ENCODE data around the gene APBA2.
"Not testable (repeated sequence)": the region's sequence is repeated elsewhere in the genome, so short reads cannot be mapped to it uniquely, and the experiment has no call there.

Gene APBA2

DNA sequence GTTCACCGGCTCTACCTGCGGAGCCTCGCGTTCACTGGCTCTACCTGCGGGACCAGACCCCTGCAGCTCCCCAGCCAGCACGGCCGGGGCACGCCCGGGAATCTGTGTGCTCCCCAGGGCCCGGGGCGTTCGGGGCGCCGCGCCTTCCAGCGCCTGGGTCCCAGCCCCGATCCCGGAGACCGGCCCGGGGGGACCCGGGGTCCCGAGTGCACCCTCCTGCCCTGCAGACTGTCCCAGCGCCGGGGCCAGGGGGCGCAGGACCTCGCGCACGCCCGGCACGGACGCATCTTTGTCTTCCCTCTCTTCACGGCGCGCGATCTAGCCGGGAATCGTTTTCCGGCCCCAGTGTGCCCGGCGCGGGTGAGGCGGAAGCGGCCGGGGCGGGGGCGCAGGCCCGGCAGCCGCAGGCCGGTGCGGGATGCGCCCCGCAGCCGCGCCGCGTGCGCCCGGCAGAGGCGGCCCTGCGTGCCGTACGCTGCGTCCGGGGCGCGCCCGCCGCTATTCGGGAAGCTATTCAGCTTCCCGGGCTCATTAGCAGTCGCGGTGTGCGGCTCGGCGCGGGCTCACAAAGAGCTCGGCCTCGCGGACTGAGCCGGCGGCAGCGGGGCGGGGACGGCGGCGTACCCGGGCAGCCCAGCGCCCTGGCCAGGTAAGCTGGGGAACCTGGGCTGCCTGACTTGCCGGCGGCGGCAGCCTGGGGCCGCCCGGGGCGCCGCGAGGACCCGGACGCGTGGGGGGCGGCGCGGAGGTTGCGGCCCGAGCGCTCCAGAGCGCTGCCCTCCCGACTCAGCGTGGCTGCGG lies at the start of gene APBA2:
Gene APBA2, plus strand, starts transcription at position 345 of the 801 bp plus-strand sequence. CDS start 167,911 bp downstream, outside the sequence.
- peaks cover 12% of the 10 kb centered on the region for H3K4me1 ChIP-seq (ENCODE audit: insufficient read depth, low read length)
- no peaks in the 10 kb centered on the region for H3K79me2 ChIP-seq (ENCODE audit: insufficient read depth, low read length)
- no peak within 1 kb of the TSS for H2AFZ ChIP-seq (ENCODE audit: low read depth, low read length)
- no peaks in the 10 kb centered on the region for H3K9me3 ChIP-seq (ENCODE audit: insufficient read depth, low read length, severe bottlenecking)
- H3K27me3 ChIP-seq (ENCODE audit: insufficient read depth, low read length, poor library complexity), result no peaks in the 10 kb centered on the region
- ATAC-seq (ENCODE audit: insufficient read depth, low read depth) (no peak), DNase-seq (no peak)
- H3K36me3 ChIP-seq (ENCODE audit: insufficient read depth, low read length), result no peaks in the 10 kb centered on the region
- TF ChIP-seq EZH2 (IDR thresholded peaks at IDR 0.05; ENCODE audit: borderline replicate concordance, low read depth, low read length, severe bottlenecking), result no peak
- TF ChIP-seq, protein P1, sequence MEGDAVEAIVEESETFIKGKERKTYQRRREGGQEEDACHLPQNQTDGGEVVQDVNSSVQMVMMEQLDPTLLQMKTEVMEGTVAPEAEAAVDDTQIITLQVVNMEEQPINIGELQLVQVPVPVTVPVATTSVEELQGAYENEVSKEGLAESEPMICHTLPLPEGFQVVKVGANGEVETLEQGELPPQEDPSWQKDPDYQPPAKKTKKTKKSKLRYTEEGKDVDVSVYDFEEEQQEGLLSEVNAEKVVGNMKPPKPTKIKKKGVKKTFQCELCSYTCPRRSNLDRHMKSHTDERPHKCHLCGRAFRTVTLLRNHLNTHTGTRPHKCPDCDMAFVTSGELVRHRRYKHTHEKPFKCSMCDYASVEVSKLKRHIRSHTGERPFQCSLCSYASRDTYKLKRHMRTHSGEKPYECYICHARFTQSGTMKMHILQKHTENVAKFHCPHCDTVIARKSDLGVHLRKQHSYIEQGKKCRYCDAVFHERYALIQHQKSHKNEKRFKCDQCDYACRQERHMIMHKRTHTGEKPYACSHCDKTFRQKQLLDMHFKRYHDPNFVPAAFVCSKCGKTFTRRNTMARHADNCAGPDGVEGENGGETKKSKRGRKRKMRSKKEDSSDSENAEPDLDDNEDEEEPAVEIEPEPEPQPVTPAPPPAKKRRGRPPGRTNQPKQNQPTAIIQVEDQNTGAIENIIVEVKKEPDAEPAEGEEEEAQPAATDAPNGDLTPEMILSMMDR (IDR thresholded peaks at IDR 0.05; ENCODE audit: borderline replicate concordance, extremely low read depth, low read length, poor library complexity, severe bottlenecking), result no peak
- no peak within 1 kb of the TSS for H3K27ac ChIP-seq (ENCODE audit: low read length)
- H3K4me3 ChIP-seq (ENCODE audit: low read depth in 1 of 2, low read length in 2 of 2), result no peak within 1 kb of the TSS
- no peak within 1 kb of the TSS for H3K9ac ChIP-seq (ENCODE audit: low read depth, low read length)
- H3K4me2 ChIP-seq (ENCODE audit: insufficient read depth, low read length), result no peak within 1 kb of the TSS
- H4K20me1 ChIP-seq (ENCODE audit: insufficient read depth, low read length), result no peaks in the 10 kb centered on the region

DNA sequence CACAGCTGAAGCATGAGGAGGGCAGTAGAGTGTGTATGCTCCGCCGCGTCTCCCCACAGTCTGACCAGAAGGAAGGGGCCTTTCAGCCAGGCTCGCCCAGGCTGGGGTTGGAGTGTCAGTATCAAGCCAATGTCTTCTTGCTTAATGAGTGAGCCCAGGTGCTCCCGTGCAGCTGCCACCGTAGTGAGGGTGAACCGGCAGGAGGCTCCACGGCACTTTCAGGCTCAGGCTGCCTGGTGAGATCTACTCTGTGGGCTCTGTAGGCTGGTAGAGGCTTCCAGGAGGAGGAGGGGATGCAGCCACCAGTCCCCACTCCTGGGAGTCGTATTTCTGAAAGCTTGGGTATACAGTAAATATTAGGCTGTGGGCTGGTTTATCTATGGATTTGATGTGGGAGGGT lies 45.5 kb upstream of the APBA2 start:
- H3K9me3 ChIP-seq (ENCODE audit: insufficient read depth, low read length, severe bottlenecking); H3K4me1 ChIP-seq (ENCODE audit: insufficient read depth, low read length); ATAC-seq (ENCODE audit: insufficient read depth, low read depth); H3K36me3 ChIP-seq (ENCODE audit: insufficient read depth, low read length); H3K27me3 ChIP-seq (ENCODE audit: insufficient read depth, low read length, poor library complexity); H2AFZ ChIP-seq (ENCODE audit: low read depth, low read length); DNase-seq; H3K4me2 ChIP-seq (ENCODE audit: insufficient read depth, low read length); H3K79me2 ChIP-seq (ENCODE audit: insufficient read depth, low read length); H4K20me1 ChIP-seq (ENCODE audit: insufficient read depth, low read length); H3K4me3 ChIP-seq (ENCODE audit: low read depth in 1 of 2, low read length in 2 of 2); H3K27ac ChIP-seq (ENCODE audit: low read length); H3K9ac ChIP-seq (ENCODE audit: low read depth, low read length): not testable (repeated sequence)

DNA sequence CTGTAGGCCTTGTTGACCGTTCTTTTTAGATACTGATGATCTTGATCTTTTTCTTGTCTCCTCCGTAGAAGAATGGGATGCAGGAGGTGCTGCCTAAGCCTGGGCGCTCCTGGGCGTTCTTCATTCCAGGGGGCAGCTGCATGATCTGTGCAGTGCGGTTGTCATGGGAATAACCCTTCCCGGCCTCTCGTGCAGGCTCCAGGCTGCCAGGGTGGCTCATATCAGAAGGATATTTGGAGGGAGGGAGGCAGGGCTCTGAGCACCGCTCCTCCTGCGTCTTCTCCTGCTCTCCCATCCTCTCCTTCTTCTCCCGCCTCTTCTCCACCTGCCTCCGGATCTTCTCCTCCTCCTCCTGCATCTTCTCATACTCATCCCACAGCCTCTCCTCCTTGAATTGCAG lies 43.6 kb upstream of the APBA2 start:
- H3K27me3 ChIP-seq (ENCODE audit: insufficient read depth, low read length, poor library complexity); H3K9me3 ChIP-seq (ENCODE audit: insufficient read depth, low read length, severe bottlenecking); H4K20me1 ChIP-seq (ENCODE audit: insufficient read depth, low read length); H3K36me3 ChIP-seq (ENCODE audit: insufficient read depth, low read length); H3K27ac ChIP-seq (ENCODE audit: low read length); H3K4me2 ChIP-seq (ENCODE audit: insufficient read depth, low read length); H2AFZ ChIP-seq (ENCODE audit: low read depth, low read length); ATAC-seq (ENCODE audit: insufficient read depth, low read depth); H3K9ac ChIP-seq (ENCODE audit: low read depth, low read length); DNase-seq; H3K4me1 ChIP-seq (ENCODE audit: insufficient read depth, low read length); H3K79me2 ChIP-seq (ENCODE audit: insufficient read depth, low read length); H3K4me3 ChIP-seq (ENCODE audit: low read depth in 1 of 2, low read length in 2 of 2): not testable (repeated sequence)

DNA sequence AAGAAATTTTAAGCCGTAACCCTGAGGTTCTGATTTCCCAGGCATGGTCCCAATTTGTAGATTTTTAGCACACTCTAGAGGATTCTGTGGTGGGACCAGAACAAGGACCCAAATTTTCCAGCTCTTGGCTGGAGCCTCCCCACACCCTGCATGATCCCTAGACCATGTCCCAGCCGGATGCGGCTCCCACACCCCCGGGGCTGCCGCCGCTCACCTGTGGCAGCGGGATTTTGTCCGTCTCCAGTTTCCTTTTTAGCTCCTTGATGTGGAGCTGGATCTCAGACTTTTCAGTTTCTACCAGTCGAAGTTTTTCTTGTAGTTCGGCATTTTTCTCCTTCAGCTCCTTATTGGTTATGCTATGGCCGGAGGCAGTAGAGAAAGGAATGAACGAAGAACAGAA lies 42.3 kb upstream of the APBA2 start:
- H3K79me2 ChIP-seq (ENCODE audit: insufficient read depth, low read length); H3K4me3 ChIP-seq (ENCODE audit: low read depth in 1 of 2, low read length in 2 of 2); H3K4me2 ChIP-seq (ENCODE audit: insufficient read depth, low read length); H3K9me3 ChIP-seq (ENCODE audit: insufficient read depth, low read length, severe bottlenecking); H3K27me3 ChIP-seq (ENCODE audit: insufficient read depth, low read length, poor library complexity); H3K4me1 ChIP-seq (ENCODE audit: insufficient read depth, low read length); H2AFZ ChIP-seq (ENCODE audit: low read depth, low read length); H3K27ac ChIP-seq (ENCODE audit: low read length); H3K36me3 ChIP-seq (ENCODE audit: insufficient read depth, low read length); ATAC-seq (ENCODE audit: insufficient read depth, low read depth); DNase-seq; H3K9ac ChIP-seq (ENCODE audit: low read depth, low read length); H4K20me1 ChIP-seq (ENCODE audit: insufficient read depth, low read length): not testable (repeated sequence)

DNA sequence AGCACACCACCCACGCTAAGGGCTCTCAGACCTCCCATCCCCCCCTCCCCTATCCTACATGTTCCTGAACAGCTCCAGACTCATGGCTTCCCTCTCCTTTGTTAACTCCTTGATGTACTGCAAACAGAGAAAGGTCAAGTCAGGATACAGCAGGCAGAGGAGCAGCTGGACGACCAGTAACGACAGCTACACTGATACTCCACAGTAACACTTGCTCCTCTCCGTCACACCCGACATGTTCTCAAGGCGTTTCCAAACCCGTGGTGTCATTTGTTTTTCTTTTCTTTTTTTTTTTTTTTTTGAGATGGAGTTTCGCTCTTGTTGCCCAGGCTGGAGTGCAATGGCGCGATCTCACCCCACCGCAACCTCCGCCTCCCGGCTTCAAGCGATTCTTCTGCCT lies 41.6 kb upstream of the APBA2 start:
- ATAC-seq (ENCODE audit: insufficient read depth, low read depth), result not testable (repeated sequence)

DNA sequence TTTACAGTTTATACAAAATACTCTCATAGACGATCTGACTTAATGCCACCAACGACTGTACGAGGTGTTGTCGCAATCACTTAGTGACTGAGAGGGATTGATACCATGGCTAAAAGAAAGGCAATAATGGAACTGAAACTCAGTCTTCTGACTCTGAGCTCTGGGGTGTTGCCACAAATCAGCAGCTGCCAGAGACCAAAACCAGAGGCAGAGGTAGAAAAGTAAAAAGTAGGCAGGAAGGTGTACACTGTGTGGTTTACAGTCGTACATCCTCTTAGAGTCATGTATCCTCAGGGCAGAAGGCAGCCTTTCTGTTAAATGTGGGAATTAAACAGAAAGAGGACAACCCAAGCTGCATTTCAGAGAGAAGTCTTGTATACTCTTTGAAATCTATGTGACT lies 38.5 kb upstream of the APBA2 start:
- not testable (repeated sequence) for H3K27ac ChIP-seq (ENCODE audit: low read length); H3K27me3 ChIP-seq (ENCODE audit: insufficient read depth, low read length, poor library complexity); H4K20me1 ChIP-seq (ENCODE audit: insufficient read depth, low read length); H3K79me2 ChIP-seq (ENCODE audit: insufficient read depth, low read length); H2AFZ ChIP-seq (ENCODE audit: low read depth, low read length); H3K36me3 ChIP-seq (ENCODE audit: insufficient read depth, low read length); H3K4me3 ChIP-seq (ENCODE audit: low read depth in 1 of 2, low read length in 2 of 2); DNase-seq; H3K9me3 ChIP-seq (ENCODE audit: insufficient read depth, low read length, severe bottlenecking); H3K9ac ChIP-seq (ENCODE audit: low read depth, low read length); ATAC-seq (ENCODE audit: insufficient read depth, low read depth); H3K4me2 ChIP-seq (ENCODE audit: insufficient read depth, low read length); H3K4me1 ChIP-seq (ENCODE audit: insufficient read depth, low read length)

More for the DNA sequence above, 41.6 kb upstream of the APBA2 start:
- H3K27ac ChIP-seq (ENCODE audit: low read length); H2AFZ ChIP-seq (ENCODE audit: low read depth, low read length); H3K79me2 ChIP-seq (ENCODE audit: insufficient read depth, low read length); H3K9ac ChIP-seq (ENCODE audit: low read depth, low read length); H3K4me2 ChIP-seq (ENCODE audit: insufficient read depth, low read length); H3K27me3 ChIP-seq (ENCODE audit: insufficient read depth, low read length, poor library complexity); H3K36me3 ChIP-seq (ENCODE audit: insufficient read depth, low read length); H3K9me3 ChIP-seq (ENCODE audit: insufficient read depth, low read length, severe bottlenecking); H3K4me1 ChIP-seq (ENCODE audit: insufficient read depth, low read length); DNase-seq; H3K4me3 ChIP-seq (ENCODE audit: low read depth in 1 of 2, low read length in 2 of 2); H4K20me1 ChIP-seq (ENCODE audit: insufficient read depth, low read length): not testable (repeated sequence)

DNA sequence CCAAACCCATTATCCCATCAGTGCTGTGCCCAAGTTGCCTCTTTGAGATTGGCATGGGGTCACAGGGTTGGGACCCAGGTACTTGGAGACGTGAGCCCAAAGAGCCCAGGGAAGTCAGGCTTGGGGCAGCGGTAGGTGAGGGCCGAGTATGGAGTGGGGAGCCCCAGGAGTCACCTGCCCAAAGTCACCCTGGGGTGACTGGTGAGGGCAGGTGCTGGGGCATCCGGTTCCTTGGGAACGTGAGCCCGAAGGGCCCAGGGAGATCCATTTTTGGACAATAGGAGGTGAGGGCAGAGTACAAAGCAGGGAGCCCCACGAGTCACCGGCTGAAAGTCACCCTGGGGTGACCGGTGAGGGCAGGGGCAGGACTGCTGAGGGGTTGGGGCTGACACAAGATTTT lies 37.8 kb upstream of the APBA2 start:
- not testable (repeated sequence) for H3K4me1 ChIP-seq (ENCODE audit: insufficient read depth, low read length); H3K79me2 ChIP-seq (ENCODE audit: insufficient read depth, low read length); H3K27me3 ChIP-seq (ENCODE audit: insufficient read depth, low read length, poor library complexity); H3K9ac ChIP-seq (ENCODE audit: low read depth, low read length); H3K4me3 ChIP-seq (ENCODE audit: low read depth in 1 of 2, low read length in 2 of 2); H4K20me1 ChIP-seq (ENCODE audit: insufficient read depth, low read length); H3K9me3 ChIP-seq (ENCODE audit: insufficient read depth, low read length, severe bottlenecking); H2AFZ ChIP-seq (ENCODE audit: low read depth, low read length); DNase-seq; H3K27ac ChIP-seq (ENCODE audit: low read length); ATAC-seq (ENCODE audit: insufficient read depth, low read depth); H3K4me2 ChIP-seq (ENCODE audit: insufficient read depth, low read length); H3K36me3 ChIP-seq (ENCODE audit: insufficient read depth, low read length)

Data from DND-41 (cell line).